Epithelial cell of proximal tubule (primary cell): ENCODE measurements around the gene ZNFX1. TPM values are rescaled to one million over a fixed set of nuclear protein-coding genes. Genes with fewer than 3 reads are reported as not detected.

ENCODE experiments used
- DNase-seq: peaks from one replicate; pipeline ENCODE4 v3.0.0-alpha.2; 2011; ENCODE audit warnings: low read depth
- H3K4me3 ChIP-seq: 2 replicates; pipeline ENCODE4 v1.5.1; 2011; ENCODE audit warnings: low read depth, mild to moderate bottlenecking, low read length
- CTCF ChIP-seq: conservative IDR thresholded peaks from 2 replicates; pipeline ENCODE4 v1.5.1; 2012; ENCODE audit warnings: low read depth, mild to moderate bottlenecking, low read length
- total RNA-seq: library from RNA; depleted of rRNA; stranded (reverse); fragments of >200 nt; gene quantifications from 2 replicates; pipeline ENCODE4 v1.2.3, GENCODE V29; 2015

The ZNFX1 gene
- total RNA-seq, 1 donor from 2014 or later = 16.0 TPM

DNA sequence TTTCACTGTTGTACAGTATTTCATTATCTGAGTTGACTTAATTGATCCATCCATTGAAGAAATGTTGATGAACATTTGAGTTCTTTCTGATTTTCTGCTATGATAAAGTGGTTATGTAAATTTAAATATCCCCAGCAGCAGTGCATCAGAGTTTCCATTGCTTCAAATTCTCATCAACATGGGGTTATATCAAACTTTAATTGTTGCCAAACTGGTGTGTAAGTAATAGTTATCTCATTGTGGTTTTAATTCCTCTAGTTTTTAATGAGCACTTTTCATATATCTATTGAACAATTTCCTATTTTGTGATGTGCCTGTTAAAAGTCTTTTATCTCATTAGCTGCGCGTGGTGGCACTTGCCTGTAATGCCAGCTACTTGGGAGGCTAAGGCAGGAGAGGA is 18.1 kb downstream of the ZNFX1 start:
- no peak for DNase-seq
- no peak overlapping the region for H3K4me3 ChIP-seq
- TF ChIP-seq CTCF = no peak

DNA sequence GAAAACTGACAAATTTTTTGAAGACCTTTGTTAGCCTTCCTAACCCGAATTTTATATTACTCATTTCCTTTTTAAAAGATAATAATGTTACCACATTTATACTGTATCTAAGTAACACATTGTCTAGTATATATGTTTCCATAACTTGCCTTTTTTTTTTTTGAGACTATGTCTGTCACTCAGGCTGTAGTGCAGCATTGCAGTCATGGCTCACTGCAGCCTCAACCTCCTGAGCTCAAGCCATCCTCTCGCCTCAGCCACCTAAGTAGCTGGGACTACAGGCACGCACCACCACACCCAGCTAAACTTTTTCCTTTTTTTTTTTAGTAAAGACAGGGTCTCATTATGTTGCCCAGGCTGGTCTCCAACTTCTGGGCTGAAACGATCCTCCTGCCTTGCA is 18.6 kb downstream of the ZNFX1 start:
- no peak for TF ChIP-seq CTCF
- no peak overlapping the region for H3K4me3 ChIP-seq
- no peak for DNase-seq

GRCh38 chr20:49256261-49256660 is 21.6 kb downstream of the ZNFX1 start:
- no peak for TF ChIP-seq CTCF
- H3K4me3 ChIP-seq = no peak overlapping the region
- DNase-seq = no peak

- no peak for TF ChIP-seq CTCF
- no peak overlapping the region for H3K4me3 ChIP-seq
- no peak for DNase-seq
Observed at GRCh38 chr20:49252556-49253350, 25.1 kb downstream of the ZNFX1 start.

DNA sequence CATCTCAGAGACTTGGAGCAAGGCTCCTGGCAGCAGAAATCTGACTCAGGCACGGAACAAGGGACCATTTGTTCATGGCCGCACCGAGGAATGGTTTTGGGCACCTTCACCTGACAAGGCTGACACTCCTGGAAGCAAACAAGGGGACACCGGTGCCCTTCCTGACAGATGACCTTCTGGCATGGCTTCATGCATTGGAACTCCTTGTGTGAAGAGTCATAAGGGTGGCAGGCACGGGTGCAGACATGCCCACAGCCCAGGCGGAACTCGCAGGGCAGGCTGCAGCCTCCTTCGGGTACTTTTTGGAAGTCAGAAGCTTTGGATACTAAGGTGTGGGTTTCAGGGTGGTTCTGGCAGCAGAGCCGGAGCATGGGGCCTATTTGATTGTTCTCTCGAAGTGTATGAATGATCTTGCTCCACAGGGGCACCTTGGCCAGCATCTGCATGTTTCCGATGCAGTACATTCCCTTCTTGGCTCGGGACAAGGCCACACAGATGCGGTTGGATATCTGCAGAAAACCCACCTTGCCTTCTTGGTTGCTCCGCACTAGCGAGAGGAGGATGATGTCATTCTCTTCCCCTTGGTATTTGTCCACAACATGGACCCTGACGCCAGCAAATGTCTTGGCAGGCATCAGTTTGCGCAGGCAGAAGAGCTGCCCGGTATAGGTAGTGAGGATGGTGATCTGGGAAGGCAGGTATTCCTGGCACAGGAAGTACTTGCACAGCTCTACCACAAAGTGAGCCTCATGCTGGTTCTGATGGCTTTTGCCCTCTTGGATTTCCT is 28.8 kb downstream of the ZNFX1 start:
- no peak for TF ChIP-seq CTCF
- no peak overlapping the region for H3K4me3 ChIP-seq
- DNase-seq = no peak

DNA sequence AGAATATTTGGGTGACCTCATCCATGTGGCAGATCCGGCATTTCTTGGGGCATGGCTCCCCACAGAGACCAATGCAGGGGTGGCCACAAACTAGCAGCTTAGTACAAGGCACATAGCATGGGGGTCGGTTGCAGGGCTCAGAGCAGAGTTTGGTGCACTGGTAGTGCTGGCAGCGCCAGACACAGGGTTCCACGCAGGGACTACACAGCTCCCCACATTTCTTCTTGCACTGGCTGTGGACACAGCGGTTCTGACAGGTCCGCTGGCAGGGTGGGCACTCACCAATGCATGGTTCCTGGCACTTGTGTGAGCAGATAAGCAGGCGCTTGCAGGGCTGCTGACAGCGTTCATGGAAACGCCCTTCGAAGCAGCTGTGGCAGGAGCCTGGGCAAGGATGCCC is 29.6 kb downstream of the ZNFX1 start:
- no peak for TF ChIP-seq CTCF
- H3K4me3 ChIP-seq = no peak overlapping the region
- no peak for DNase-seq
